ENCODE measurements around the gene BRD1.
"Not testable (repeated sequence)": the region's sequence is repeated elsewhere in the genome, so short reads cannot be mapped to it uniquely, and the experiment has no call there.

The BRD1 gene

GRCh38 chr22:49825944-49826602, 1.6 kb downstream of the BRD1 start:
- no peak for DNase-seq

GRCh38 chr22:49825436-49825835, 2.2 kb downstream of the BRD1 start:
- DNase-seq, result no peak

GRCh38 chr22:49824936-49825335, 2.7 kb downstream of the BRD1 start:
- DNase-seq, result no peak

- DNase-seq, result no peak
These were observed 3.3 kb downstream of the BRD1 start for GRCh38 chr22:49824185-49824925.

- no peak for DNase-seq
These were observed 4.2 kb downstream of the BRD1 start for GRCh38 chr22:49823289-49824045.

GRCh38 chr22:49821741-49822140, 5.9 kb downstream of the BRD1 start:
- not testable (repeated sequence) for DNase-seq

GRCh38 chr22:49820984-49821383, 6.7 kb downstream of the BRD1 start:
- no peak for DNase-seq

GRCh38 chr22:49817359-49817758, 10.3 kb downstream of the BRD1 start:
- no peak for DNase-seq

GRCh38 chr22:49815641-49816091, 12.0 kb downstream of the BRD1 start:
- DNase-seq, result no peak

GRCh38 chr22:49814856-49815255, 12.8 kb downstream of the BRD1 start:
- DNase-seq, result no peak

- no peak for DNase-seq
These were observed 13.4 kb downstream of the BRD1 start for GRCh38 chr22:49814164-49814686.

GRCh38 chr22:49812838-49813237, 14.8 kb downstream of the BRD1 start:
- DNase-seq, result no peak

- DNase-seq, result no peak
These were observed 16.5 kb downstream of the BRD1 start for GRCh38 chr22:49811020-49811791.

- DNase-seq, result no peak
These were observed 17.2 kb downstream of the BRD1 start for GRCh38 chr22:49810363-49811019.

GRCh38 chr22:49807780-49808708, 19.6 kb downstream of the BRD1 start:
- DNase-seq, result no peak

- DNase-seq, result no peak
These were observed 20.5 kb downstream of the BRD1 start for GRCh38 chr22:49807129-49807528.

GRCh38 chr22:49803737-49804375, 23.8 kb downstream of the BRD1 start:
- no peak for DNase-seq

GRCh38 chr22:49803134-49803533, 24.5 kb downstream of the BRD1 start:
- DNase-seq, result no peak

GRCh38 chr22:49801391-49802060, 26.1 kb downstream of the BRD1 start:
- DNase-seq, result no peak

All from NCI-H446 treated with DMSO at 0.1 percent for 48 hours (cell line).